K562 (cell line): ENCODE results near the gene TTC19.

ENCODE experiments used
- EZH2 ChIP-seq: IDR thresholded peaks from 2 replicates; pipeline ENCODE4 v1.6.1; 2012; ENCODE audit warnings: low read depth, mild to moderate bottlenecking, inconsistent platforms, low read length, borderline replicate concordance
- JUNB ChIP-seq: fragments of 450-650 bp; formaldehyde crosslinking; conservative IDR thresholded peaks from 2 replicates; pipeline ENCODE4 v1.4.0; 2020; ENCODE audit warnings: mild to moderate bottlenecking
- MYC ChIP-seq, 2 experiments: fragments of 250-450 bp in 1 of 2; sonication (Bioruptor Pico) in 1 of 2; IDR thresholded peaks; 2 replicates each; pipeline versions ENCODE4 v1.5.1 to v1.6.1; 2012 to 2021; ENCODE audit warnings: low read depth in 2 of 2, borderline replicate concordance in 1 of 2, improper control_type of control experiment in 1 of 2, low read length in 1 of 2, mild to moderate bottlenecking in 1 of 2, moderate library complexity in 1 of 2
- NFRKB ChIP-seq: fragments of 450-650 bp; IDR thresholded peaks from 2 replicates; pipeline ENCODE4 v1.6.1; 2016; ENCODE audit warnings: low read depth
- POLR2A ChIP-seq: fragments of 450-650 bp; conservative IDR thresholded peaks from 2 replicates; pipeline ENCODE4 v1.6.1; 2016
- RBM39 ChIP-seq: fragments of 200-400 bp; formaldehyde crosslinking; optimal IDR thresholded peaks from 2 replicates; pipeline ENCODE3; 2018; ENCODE audit warnings: low read depth, low read length
- TCF7L2 ChIP-seq: fragments of 150-350 bp; IDR thresholded peaks from 2 replicates; pipeline ENCODE4 v1.6.1; 2016; ENCODE audit warnings: low read depth, mild to moderate bottlenecking, low read length, moderate library complexity
- ZFP30 ChIP-seq: fragments of 250-450 bp; sonication (Bioruptor Pico); IDR thresholded peaks from 2 replicates; pipeline ENCODE4 v1.8.0; 2022; ENCODE audit warnings: moderate library complexity, mild to moderate bottlenecking, inconsistent platforms, borderline replicate concordance
- ZNF224 ChIP-seq: sonication (generic); formaldehyde crosslinking; IDR thresholded peaks from 2 replicates; pipeline ENCODE4 v1.8.0; 2022; ENCODE audit warnings: mild to moderate bottlenecking, missing genetic modification reagents
- ZNF764 ChIP-seq: fragments of 250-450 bp; sonication (Bioruptor Pico); IDR thresholded peaks from 2 replicates; pipeline ENCODE4 v1.4.0; 2020; ENCODE audit warnings: low read depth, mild to moderate bottlenecking, moderate library complexity
- TF ChIP-seq, protein P1 (sequence below), 3 experiments: IDR thresholded peaks in 2 of 3; conservative IDR thresholded peaks in 1 of 3; 2 replicates each; pipeline ENCODE4 v1.5.1; 2011 to 2012; ENCODE audit warnings: low read length in 3 of 3, mild to moderate bottlenecking in 3 of 3, control low read depth in 2 of 3, improper control_type of control experiment in 1 of 3, inconsistent platforms in 1 of 3, low read depth in 1 of 3, mixed read lengths in 1 of 3, moderate library complexity in 1 of 3; ENCODE audit not compliant: insufficient read depth in 2 of 3
- TF ChIP-seq, protein P2 (sequence below), 2 experiments: fragments of 450-650 bp in 1 of 2; sonication (generic) in 1 of 2; formaldehyde crosslinking in 1 of 2; IDR thresholded peaks in 1 of 2; conservative IDR thresholded peaks in 1 of 2; 2 replicates each; pipeline versions ENCODE4 v1.6.1 to v1.8.1; 2016 to 2023; ENCODE audit warnings: mild to moderate bottlenecking in 2 of 2, moderate library complexity in 2 of 2, inconsistent platforms in 1 of 2, missing genetic modification reagents in 1 of 2

DNA sequence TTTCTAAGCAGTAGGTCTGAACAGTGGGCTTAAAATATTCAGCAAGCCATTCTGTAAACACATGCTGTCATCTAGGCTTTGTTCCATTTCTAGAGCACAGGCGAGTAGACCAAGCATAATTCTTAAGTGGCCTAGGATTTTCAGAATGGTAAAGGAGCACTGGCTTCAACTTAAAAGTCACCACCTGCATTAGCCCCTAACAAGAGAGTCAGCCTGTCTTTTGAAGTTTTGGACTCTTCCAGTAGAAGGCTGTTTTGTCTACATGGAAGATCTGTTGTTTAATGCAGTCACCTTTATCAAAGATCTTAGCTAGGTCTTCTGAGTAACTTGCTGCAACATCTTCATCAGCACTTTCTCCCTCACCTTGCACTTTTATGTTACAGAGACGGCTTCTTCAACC, 36.6 kb downstream of the TTC19 start:
- TF ChIP-seq ZNF224 (CRISPR knock-in tag) (no peak), TCF7L2 (no peak), ZNF764 (CRISPR knock-in tag) (no peak), NFRKB (no peak), RBM39 (no peak), JUNB (CRISPR knock-in tag) (no peak), MYC (IDR thresholded peaks at IDR 0.05; ENCODE audit: low read depth, low read length) (no peak), MYC (CRISPR knock-in tag; IDR thresholded peaks at IDR 0.05; ENCODE audit: borderline replicate concordance, low read depth) (no peak), EZH2 (no peak), POLR2A (no peak), ZFP30 (no peak)
- TF ChIP-seq, protein P1, sequence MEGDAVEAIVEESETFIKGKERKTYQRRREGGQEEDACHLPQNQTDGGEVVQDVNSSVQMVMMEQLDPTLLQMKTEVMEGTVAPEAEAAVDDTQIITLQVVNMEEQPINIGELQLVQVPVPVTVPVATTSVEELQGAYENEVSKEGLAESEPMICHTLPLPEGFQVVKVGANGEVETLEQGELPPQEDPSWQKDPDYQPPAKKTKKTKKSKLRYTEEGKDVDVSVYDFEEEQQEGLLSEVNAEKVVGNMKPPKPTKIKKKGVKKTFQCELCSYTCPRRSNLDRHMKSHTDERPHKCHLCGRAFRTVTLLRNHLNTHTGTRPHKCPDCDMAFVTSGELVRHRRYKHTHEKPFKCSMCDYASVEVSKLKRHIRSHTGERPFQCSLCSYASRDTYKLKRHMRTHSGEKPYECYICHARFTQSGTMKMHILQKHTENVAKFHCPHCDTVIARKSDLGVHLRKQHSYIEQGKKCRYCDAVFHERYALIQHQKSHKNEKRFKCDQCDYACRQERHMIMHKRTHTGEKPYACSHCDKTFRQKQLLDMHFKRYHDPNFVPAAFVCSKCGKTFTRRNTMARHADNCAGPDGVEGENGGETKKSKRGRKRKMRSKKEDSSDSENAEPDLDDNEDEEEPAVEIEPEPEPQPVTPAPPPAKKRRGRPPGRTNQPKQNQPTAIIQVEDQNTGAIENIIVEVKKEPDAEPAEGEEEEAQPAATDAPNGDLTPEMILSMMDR (IDR thresholded peaks at IDR 0.05 in 2 of 3, conservative IDR thresholded peaks at IDR 0.05 in 1 of 3; ENCODE audit: insufficient read depth in 2 of 3, low read depth in 1 of 3, low read length in 3 of 3): no peak
- TF ChIP-seq, protein P2, sequence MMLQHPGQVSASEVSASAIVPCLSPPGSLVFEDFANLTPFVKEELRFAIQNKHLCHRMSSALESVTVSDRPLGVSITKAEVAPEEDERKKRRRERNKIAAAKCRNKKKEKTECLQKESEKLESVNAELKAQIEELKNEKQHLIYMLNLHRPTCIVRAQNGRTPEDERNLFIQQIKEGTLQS (IDR thresholded peaks at IDR 0.05): no peak
- TF ChIP-seq, protein P2 (CRISPR knock-in tag; conservative IDR thresholded peaks at IDR 0.05): no peak
